NCI-H2196 (cell line): ENCODE results near the gene RPA3.
"Not testable (repeated sequence)": the region's sequence is repeated elsewhere in the genome, so short reads cannot be mapped to it uniquely, and the experiment has no call there.

Experiments used
- DNase-seq: peaks from one replicate; lab custom pipeline; 2025; ENCODE audit not compliant: unreplicated experiment; lab: John Stamatoyannopoulos, UW

Gene RPA3

GRCh38 chr7:7695111-7695817, 23.1 kb downstream of the RPA3 start:
- no peak for DNase-seq

DNA sequence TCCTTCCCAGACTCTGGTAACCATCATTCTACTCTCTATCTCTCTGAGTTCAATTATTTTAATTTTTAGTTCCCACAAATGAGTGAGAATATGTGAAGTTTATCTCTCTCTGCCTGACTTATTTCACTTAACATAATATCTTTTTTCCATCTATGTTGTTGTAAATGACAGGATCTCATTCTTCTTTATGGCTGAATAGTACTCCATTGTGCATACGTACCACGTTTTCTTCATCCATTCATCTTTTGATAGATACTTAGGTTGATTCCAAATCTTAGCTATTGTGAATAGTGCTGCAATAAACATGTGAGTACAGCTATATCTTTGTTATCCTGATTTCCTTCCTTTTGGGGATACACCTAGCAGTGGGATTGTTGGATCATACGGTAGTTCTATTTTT, 23.9 kb downstream of the RPA3 start:
- no peak for DNase-seq

DNA sequence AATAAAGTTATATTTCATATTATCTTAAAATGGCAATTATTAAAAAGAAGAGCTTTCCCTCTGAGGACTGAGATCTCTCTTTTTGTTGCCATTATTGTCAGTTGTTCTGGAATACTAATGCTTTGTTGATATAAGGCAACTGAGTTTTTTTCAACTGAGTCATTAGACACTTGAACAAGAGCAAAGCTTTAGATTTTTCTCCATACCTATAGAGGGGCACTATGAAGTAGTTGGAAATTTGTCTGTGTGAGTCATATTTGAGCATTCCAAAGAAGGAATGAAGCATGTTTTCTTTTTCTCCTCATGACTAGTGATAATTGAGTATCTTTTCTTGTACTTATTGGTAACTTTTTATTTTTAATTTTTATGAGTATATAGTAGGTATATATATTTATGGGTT, 24.5 kb downstream of the RPA3 start:
- DNase-seq = no peak

GRCh38 chr7:7688956-7689355, 29.5 kb downstream of the RPA3 start:
- peak; percentile 40 for DNase-seq

GRCh38 chr7:7688310-7688709, 30.1 kb downstream of the RPA3 start:
- DNase-seq = peak; percentile 19

DNA sequence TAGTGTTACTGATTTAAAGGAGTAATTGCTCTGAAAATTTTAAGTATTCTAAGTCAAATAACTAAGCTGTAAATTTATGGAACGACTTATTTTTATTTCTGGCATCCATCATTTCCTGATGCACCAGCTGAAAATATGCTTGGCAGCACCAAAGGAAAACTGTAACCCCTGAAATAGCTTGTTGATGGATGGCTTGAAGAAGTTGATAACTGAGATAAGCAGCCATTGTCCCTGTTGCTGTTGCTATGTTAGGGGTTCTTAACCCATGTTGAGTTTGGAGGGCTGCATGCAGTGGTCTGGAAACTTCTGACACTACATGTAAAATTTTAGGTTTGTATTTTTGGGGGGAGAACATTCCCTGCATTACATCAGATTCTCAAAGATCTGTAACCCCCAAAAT, 30.6 kb downstream of the RPA3 start:
- DNase-seq = no peak

GRCh38 chr7:7686811-7687508, 31.4 kb downstream of the RPA3 start:
- no peak for DNase-seq

- DNase-seq = no peak
Measured at GRCh38 chr7:7682861-7683260, 35.5 kb downstream of the RPA3 start.

- peak; percentile 30 for DNase-seq
Measured at GRCh38 chr7:7681936-7682329, 36.5 kb downstream of the RPA3 start.

DNA sequence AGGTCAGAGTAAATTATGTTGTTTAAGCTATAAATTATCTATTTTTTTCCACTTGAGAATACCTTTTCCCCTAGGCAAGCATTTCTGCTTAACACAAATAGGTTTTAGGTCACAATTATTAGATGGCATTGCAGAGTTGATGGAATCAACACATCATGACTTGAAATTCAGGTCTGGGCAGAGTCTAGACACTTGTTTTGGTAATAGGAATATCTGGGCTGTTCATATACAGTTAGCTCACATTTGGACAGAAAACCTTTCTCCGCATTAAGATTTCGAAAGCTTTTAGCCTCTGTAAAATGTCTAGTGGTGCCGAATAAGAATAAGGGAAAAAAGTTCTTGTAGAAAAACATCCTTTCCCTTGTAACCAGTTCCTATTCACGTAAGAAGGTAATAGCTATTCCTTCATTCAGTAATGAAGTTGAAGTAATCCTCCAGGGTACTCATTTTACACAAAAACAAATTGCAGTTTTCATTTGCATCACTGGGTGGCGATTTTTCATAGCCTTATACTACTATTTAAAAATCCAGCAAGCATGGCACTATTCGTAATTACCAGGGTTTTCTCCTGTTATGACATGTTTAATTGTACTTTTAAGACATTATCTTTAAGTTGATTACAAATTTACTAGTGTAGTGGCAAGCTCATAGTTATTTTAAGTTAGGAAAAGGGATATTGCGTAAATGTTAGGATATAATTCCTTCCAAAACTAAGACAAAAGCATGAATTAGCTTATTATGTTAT, 37.0 kb downstream of the RPA3 start:
- DNase-seq = peak; percentile 81

DNA sequence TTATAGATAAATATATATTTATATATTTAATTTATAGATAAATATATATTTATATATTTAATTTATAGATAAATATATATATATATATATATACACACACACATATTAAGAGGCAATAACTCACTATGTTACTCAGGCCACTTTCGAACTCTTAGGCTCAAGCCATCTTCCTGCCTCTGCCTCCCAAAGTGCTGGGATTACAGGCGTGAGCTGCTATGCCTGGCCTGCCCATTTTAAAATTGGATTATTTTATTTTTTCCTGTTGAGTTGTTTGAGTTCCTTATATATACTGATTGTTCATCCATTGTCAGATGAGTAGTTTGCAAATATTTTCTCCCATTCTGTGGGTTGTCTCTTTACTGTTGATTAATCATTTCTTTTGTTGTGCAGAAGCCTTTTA, 38.8 kb downstream of the RPA3 start:
- not testable (repeated sequence) for DNase-seq

DNA sequence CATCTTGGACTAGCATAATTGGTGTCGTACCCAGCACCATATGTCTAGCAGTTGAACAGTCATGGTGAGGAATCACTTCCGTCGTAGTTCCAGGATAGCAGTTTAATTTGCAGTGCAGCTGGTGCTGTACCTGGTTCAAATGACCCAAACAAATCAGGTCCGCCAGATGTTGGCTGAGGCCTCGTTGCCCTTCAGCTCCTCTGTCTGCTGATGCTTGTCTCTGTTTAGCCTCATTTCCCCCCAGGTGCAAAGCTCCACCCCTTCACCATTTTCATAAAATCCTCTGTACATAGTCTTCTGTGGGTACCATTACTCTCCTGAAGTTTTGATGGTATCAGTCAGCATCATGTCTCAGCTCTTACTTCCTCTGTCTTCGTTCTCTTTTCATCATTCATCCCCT, 42.7 kb downstream of the RPA3 start:
- no peak for DNase-seq

- DNase-seq = no peak
Measured at GRCh38 chr7:7673240-7673550, 45.2 kb downstream of the RPA3 start.

DNA sequence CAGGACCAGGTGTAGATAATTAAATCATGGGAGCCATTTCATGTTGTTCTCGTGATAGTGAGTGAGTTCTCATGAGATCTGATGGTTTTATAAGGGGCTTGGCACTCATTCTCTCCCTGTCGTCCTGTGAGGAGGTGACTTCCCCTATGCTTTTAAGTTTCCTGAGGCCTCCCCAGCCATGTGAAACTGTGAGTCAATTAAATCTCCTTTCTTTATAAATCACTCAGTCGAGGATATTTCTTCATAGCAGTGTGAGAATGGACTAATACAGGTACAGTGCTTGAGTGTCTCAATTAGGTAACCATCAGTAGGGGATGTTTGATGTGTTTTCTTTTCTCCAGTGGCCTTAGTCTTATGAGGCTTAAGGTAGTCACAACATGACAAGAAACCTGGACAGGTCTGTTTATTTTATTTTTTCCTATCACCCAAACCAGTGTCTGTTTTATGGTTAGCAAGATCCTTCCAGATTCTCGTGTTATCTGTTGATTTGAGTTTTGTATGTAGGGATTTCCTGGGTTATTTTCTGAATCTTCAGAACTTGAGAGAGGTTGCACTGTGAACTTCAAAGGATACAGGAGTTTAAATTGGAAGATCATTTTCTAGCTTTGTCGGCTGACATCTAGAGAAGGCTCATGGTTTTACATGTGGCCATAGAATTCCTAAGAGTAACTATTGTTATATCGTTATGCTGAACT, 45.7 kb downstream of the RPA3 start:
- DNase-seq = no peak

DNA sequence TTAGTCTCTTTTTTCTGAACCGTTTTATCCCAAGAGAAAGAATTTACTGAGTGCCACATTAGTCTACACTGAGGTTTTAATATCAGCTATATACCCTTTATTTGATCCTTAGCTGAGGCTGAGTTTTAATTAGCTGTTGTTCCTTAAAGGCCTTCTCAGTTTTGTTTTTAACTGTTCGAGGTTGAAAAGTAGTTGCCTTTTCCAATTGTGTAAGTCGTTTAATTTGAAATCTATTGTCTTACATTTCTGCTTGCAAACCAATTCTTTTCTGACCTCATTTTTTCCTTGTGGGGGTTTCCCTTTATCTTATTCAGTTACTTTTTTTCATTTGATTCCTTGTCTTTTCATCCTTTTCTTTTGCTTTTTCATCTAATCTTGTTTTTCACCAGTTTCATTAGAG, 47.0 kb downstream of the RPA3 start:
- DNase-seq = no peak

DNA sequence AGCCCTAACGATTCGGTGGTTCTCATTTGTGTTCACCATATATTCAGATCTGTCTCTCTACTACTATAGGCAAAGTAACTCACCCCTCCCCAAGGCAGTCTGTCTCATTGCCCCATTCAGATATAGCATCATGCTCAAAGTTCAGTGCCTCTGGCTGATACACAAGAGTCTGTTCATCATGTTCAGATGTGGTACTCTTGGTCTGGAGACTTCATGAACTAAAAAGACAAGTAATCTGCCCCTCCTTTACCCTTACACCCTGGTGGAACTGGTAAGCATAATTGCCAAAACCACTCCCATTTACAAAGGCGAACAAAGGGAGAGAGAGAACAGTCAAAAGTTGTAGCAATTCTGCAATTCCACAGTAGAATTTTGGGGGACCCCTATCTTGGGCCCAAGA, 47.9 kb downstream of the RPA3 start:
- DNase-seq = no peak

DNA sequence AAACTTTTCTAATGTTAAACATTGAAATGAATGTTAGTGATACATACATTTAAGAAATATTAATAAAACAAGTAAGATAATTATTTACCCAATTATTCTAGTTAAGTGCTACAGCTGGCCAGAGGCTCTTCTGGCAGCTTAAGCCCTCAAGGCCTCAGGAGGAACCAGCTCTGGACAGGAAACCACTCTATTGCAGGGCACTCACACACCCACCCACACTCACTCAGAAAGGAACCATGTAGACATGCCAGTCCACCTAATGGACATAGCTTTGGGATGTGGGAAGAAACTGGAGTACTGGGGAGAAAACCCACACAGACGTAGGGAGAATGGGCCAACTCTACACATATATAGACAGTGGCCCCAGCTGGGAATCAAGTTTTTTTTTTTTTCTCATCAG, 49.7 kb downstream of the RPA3 start:
- DNase-seq = no peak

DNA sequence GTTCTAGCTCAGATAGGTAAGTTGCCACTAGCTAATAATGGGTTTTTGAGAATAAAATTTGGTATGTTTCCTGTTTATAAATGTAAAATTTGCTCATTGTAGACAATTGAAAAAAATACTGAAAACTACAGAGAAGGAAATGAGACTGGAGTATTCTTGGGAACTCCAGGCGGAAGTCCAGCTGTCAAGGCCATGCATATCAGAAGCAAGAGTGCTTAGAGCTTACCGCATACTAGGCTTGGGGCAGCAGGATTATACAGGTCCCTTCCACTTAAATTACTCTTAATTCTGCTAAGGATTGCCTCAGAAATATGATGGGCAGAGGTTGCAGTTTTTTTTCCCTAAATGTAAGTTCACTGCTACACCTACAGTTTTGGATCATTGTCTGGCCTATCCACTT, 51.2 kb downstream of the RPA3 start:
- DNase-seq = no peak

- no peak for DNase-seq
Measured at GRCh38 chr7:7665031-7665430, 53.4 kb downstream of the RPA3 start.

GRCh38 chr7:7664291-7664690, 54.1 kb downstream of the RPA3 start:
- no peak for DNase-seq

DNA sequence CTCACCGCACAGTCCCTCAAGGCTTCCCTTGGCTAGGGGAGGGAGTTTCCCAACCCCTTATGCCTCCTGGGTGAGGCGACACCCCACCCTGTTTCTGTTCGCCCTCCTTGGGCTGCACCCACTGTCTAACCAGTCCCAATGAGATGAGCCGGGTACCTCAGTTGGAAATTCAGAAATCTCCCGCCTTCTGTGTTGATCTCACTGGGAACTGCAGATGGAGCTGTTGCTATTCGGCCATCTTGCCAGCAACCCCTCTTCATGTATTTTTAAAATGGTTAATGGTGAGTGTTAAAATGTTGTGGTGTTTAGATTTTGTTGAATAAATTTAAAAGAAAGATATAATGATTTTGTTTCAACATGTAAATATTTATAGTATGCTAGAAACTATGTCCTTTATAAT, 55.9 kb downstream of the RPA3 start:
- DNase-seq = no peak

GRCh38 chr7:7656459-7656858, 61.9 kb downstream of the RPA3 start:
- not testable (repeated sequence) for DNase-seq
